ENCODE results near the gene RNF41.
"Not testable (repeated sequence)": the region's sequence is repeated elsewhere in the genome, so short reads cannot be mapped to it uniquely, and the experiment has no call there.

RNF41 gene

GRCh38 chr12:56204275-56204674 is 17.4 kb downstream of the RNF41 start:
- no peak for TF ChIP-seq CTCF (IDR thresholded peaks at IDR 0.05; ENCODE audit: control insufficient read depth, insufficient read depth, low read depth, low read length, missing control alignments)
- DNase-seq (ENCODE audit: low read depth) = no peak
- no peak overlapping the region for H3K4me3 ChIP-seq (ENCODE audit: control insufficient read depth, low read depth, low read length)

GRCh38 chr12:56202838-56203237 is 18.9 kb downstream of the RNF41 start:
- H3K4me3 ChIP-seq (ENCODE audit: control insufficient read depth, low read depth, low read length) = no peak overlapping the region
- no peak for DNase-seq (ENCODE audit: low read depth)
- TF ChIP-seq CTCF (IDR thresholded peaks at IDR 0.05; ENCODE audit: control insufficient read depth, insufficient read depth, low read depth, low read length, missing control alignments) = no peak

GRCh38 chr12:56202366-56202765 is 19.4 kb downstream of the RNF41 start:
- TF ChIP-seq CTCF (IDR thresholded peaks at IDR 0.05; ENCODE audit: control insufficient read depth, insufficient read depth, low read depth, low read length, missing control alignments) = no peak
- no peak overlapping the region for H3K4me3 ChIP-seq (ENCODE audit: control insufficient read depth, low read depth, low read length)
- no peak for DNase-seq (ENCODE audit: low read depth)

GRCh38 chr12:56198836-56199235 is 22.9 kb downstream of the RNF41 start:
- DNase-seq (ENCODE audit: low read depth) = no peak
- TF ChIP-seq CTCF (IDR thresholded peaks at IDR 0.05; ENCODE audit: control insufficient read depth, insufficient read depth, low read depth, low read length, missing control alignments) = no peak

GRCh38 chr12:56197921-56198635 is 23.6 kb downstream of the RNF41 start:
- no peak overlapping the region for H3K4me3 ChIP-seq (ENCODE audit: control insufficient read depth, low read depth, low read length)
- no peak for DNase-seq (ENCODE audit: low read depth)
- TF ChIP-seq CTCF (IDR thresholded peaks at IDR 0.05; ENCODE audit: control insufficient read depth, insufficient read depth, low read depth, low read length, missing control alignments) = no peak

More at GRCh38 chr12:56198836-56199235, 22.9 kb downstream of the RNF41 start:
- H3K4me3 ChIP-seq (ENCODE audit: control insufficient read depth, low read depth, low read length) = no peak overlapping the region

GRCh38 chr12:56196818-56197550 is 24.7 kb downstream of the RNF41 start:
- peak; percentile 97 for DNase-seq (ENCODE audit: low read depth)
- not testable (repeated sequence) for H3K4me3 ChIP-seq (ENCODE audit: control insufficient read depth, low read depth, low read length)

GRCh38 chr12:56193025-56193578 is 28.6 kb downstream of the RNF41 start:
- DNase-seq (ENCODE audit: low read depth) = peak; percentile 54
- no peak overlapping the region for H3K4me3 ChIP-seq (ENCODE audit: control insufficient read depth, low read depth, low read length)
- peak; percentile 79 for TF ChIP-seq CTCF (IDR thresholded peaks at IDR 0.05; ENCODE audit: control insufficient read depth, insufficient read depth, low read depth, low read length, missing control alignments)
